NK-92 (cell line): ENCODE data around the gene KIF26B.
"Not testable (repeated sequence)": the region's sequence is repeated elsewhere in the genome, so short reads cannot be mapped to it uniquely, and the experiment has no call there.

ENCODE experiments used
- DNase-seq: peaks from one replicate; lab custom pipeline; 2025; ENCODE audit not compliant: unreplicated experiment; lab: John Stamatoyannopoulos, UW

Gene KIF26B

GRCh38 chr1:245688536-245689453 is 534.0 kb downstream of the KIF26B start:
- DNase-seq = no peak

GRCh38 chr1:245690156-245690690 is 535.4 kb downstream of the KIF26B start:
- DNase-seq = no peak

- no peak for DNase-seq
Measured at GRCh38 chr1:245690946-245691541, 536.3 kb downstream of the KIF26B start.

- DNase-seq = no peak
Measured at GRCh38 chr1:245691897-245692296, 537.1 kb downstream of the KIF26B start.

- DNase-seq = no peak
Measured at GRCh38 chr1:245692318-245692717, 537.5 kb downstream of the KIF26B start.

GRCh38 chr1:245693116-245693793 is 538.5 kb downstream of the KIF26B start:
- DNase-seq = no peak

- DNase-seq = no peak
Measured at GRCh38 chr1:245693941-245694752, 539.4 kb downstream of the KIF26B start.

GRCh38 chr1:245694753-245695195 is 540.0 kb downstream of the KIF26B start:
- no peak for DNase-seq

GRCh38 chr1:245695211-245695610 is 540.4 kb downstream of the KIF26B start:
- DNase-seq = no peak

- not testable (repeated sequence) for DNase-seq
Measured at GRCh38 chr1:245695701-245696100, 540.9 kb downstream of the KIF26B start.

- no peak for DNase-seq
Measured at GRCh38 chr1:245698116-245698515, 543.3 kb downstream of the KIF26B start.

GRCh38 chr1:245698860-245699259 is 544.1 kb downstream of the KIF26B start:
- DNase-seq = no peak

GRCh38 chr1:245700631-245701030 is 545.8 kb downstream of the KIF26B start:
- no peak for DNase-seq

- no peak for DNase-seq
Measured at GRCh38 chr1:245701631-245702030, 546.8 kb downstream of the KIF26B start.

- DNase-seq = no peak
Measured at GRCh38 chr1:245702346-245702745, 547.6 kb downstream of the KIF26B start.

GRCh38 chr1:245704341-245704740 is 549.6 kb downstream of the KIF26B start:
- no peak for DNase-seq

- DNase-seq = no peak
Measured at GRCh38 chr1:245704765-245705164, 550.0 kb downstream of the KIF26B start.

- DNase-seq = no peak
Measured at GRCh38 chr1:245707941-245708340, 553.2 kb downstream of the KIF26B start.

- no peak for DNase-seq
Measured at GRCh38 chr1:245710961-245711903, 556.4 kb downstream of the KIF26B start.
